Fibroblast of skin of right quadriceps (primary cell): ENCODE data around the gene OR11G2.
"Not testable (repeated sequence)": the region's sequence is repeated elsewhere in the genome, so short reads cannot be mapped to it uniquely, and the experiment has no call there.

Source experiments
- DNase-seq: peaks from one replicate; pipeline ENCODE4 v3.0.0-alpha.2; 2013

The OR11G2 gene

GRCh38 chr14:20235415-20235814 is 44.7 kb downstream of the OR11G2 start:
- DNase-seq = not testable (repeated sequence)

DNA sequence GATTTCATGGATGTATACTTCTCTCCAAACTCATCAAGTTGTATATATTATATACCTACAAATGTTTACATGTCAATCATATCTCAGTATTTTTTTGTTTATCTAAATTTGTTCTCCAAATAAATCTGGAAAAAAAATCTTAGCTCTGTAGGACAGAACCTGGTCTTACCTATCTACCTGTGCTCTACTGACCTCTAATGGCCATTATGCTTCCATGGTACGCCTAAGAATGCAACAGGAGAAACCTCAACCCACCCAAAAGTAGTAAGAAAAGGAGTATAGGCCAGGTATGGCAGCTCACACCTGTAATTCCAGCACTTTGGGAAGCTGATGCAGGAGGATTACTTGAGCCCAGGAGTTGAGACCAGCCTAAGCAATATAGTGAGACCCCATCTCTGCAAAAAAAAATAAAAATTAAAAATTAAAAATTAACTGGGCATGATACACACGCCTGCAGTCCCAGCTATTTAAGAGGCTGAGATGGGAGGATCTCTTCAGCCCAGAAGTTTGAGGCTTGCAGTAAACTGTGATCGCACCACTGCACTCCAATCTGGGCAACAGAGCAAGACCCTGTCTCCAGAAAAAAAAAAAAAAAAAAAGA is 57.0 kb downstream of the OR11G2 start:
- no peak for DNase-seq
